Esophagus squamous epithelium (tissue), 5 donors: ENCODE results near the gene PRKG1. TPM values are rescaled to one million over a fixed set of nuclear protein-coding genes. Genes with fewer than 3 reads are reported as not detected.

Source experiments
- DNase-seq: peaks from one replicate; lab custom pipeline; 2025; lab: John Stamatoyannopoulos, UW
- H3K27ac ChIP-seq, 4 donors: fragments of 200-600 bp; sonication (generic); one replicate each; pipeline ENCODE4 v1.5.1; 2016 to 2019; ENCODE audit warnings: mild to moderate bottlenecking in 1 of 4
- H3K27me3 ChIP-seq, 4 donors: fragments of 200-600 bp; sonication (generic); 1 replicate in 3 of 4; 2 replicates in 1 of 4; pipeline versions ENCODE4 v1.5.1 to v1.6.0; 2017 to 2021; ENCODE audit warnings: antibody characterized with exemption in 1 of 4
- H3K36me3 ChIP-seq, 3 donors: fragments of 200-600 bp; sonication (generic); one replicate each; pipeline ENCODE4 v1.5.1; 2016 to 2019
- H3K4me1 ChIP-seq, 3 donors: fragments of 200-600 bp; sonication (generic); one replicate each; pipeline ENCODE4 v1.5.1; 2017 to 2019
- H3K4me3 ChIP-seq, 4 donors: fragments of 200-600 bp; sonication (generic); 1 replicate in 3 of 4; 2 replicates in 1 of 4; pipeline ENCODE4 v1.5.1; 2016 to 2019; ENCODE audit warnings: mild to moderate bottlenecking in 2 of 4, moderate library complexity in 1 of 4
- H3K9me3 ChIP-seq, 3 donors: fragments of 200-600 bp; sonication (generic); one replicate each; pipeline ENCODE4 v1.5.1; 2016 to 2019
- CTCF ChIP-seq, 6 experiments: fragments of 450-650 bp in 4 of 6; fragments of 200-600 bp in 2 of 6; sonication (generic) in 2 of 6; IDR thresholded peaks; one replicate each; pipeline ENCODE4 v1.5.1; 2016 to 2019; ENCODE audit warnings: antibody characterized with exemption in 6 of 6, mild to moderate bottlenecking in 4 of 6, moderate library complexity in 4 of 6
- POLR2A ChIP-seq, 4 donors: fragments of 450-650 bp; IDR thresholded peaks; one replicate each; pipeline ENCODE4 v1.6.1; 2017; ENCODE audit warnings: antibody characterized with exemption in 4 of 4, mild to moderate bottlenecking in 4 of 4, moderate library complexity in 3 of 4
- WGBS, 2 donors: methylation state at CpG; one replicate each; pipeline ENCODE4 v1.1.5; 2018; 5-methylcytosine and 5-hydroxymethylcytosine counted together
- intact Hi-C: fragments of 100-400 bp; cut with DNase I; formaldehyde crosslinking; loops from one replicate; pipeline ENCODE4 v1.15.0; 2022
- total RNA-seq, 4 donors: library from RNA; depleted of rRNA; stranded (reverse); fragments of >200 nt; gene quantifications; one replicate each; pipeline ENCODE4 v1.1.0, GENCODE V29; 2016
- donor health status: DM: yes; HTN: yes; CAD: no.

The PRKG1 gene
- total RNA-seq, 4 donors from 2014 or later = 2.0 to 10.9 (median 3.8) TPM

- no peaks in the 10 kb centered on the region for H3K9me3 ChIP-seq
- TF ChIP-seq CTCF (IDR thresholded peaks at IDR 0.05) (no peak), POLR2A (IDR thresholded peaks at IDR 0.05) (no peak)
- no peak for DNase-seq
- no peak overlapping the region for H3K4me3 ChIP-seq
- H3K27ac ChIP-seq = no peak overlapping the region
- H3K36me3 ChIP-seq = no peaks in the 10 kb centered on the region
- H3K4me1 ChIP-seq = peaks cover 0 to under 1% (median under 1%) of the 10 kb centered on the region in 3 donors
- WGBS, 2 donors = 48 to 70% methylated on average over 1 of the region's 1 CpG
- intact Hi-C loops = no loop called here
- H3K27me3 ChIP-seq = no peaks in the 10 kb centered on the region
These were observed 649.8 kb downstream of the PRKG1 start for GRCh38 chr10:51724038-51724437.

DNA sequence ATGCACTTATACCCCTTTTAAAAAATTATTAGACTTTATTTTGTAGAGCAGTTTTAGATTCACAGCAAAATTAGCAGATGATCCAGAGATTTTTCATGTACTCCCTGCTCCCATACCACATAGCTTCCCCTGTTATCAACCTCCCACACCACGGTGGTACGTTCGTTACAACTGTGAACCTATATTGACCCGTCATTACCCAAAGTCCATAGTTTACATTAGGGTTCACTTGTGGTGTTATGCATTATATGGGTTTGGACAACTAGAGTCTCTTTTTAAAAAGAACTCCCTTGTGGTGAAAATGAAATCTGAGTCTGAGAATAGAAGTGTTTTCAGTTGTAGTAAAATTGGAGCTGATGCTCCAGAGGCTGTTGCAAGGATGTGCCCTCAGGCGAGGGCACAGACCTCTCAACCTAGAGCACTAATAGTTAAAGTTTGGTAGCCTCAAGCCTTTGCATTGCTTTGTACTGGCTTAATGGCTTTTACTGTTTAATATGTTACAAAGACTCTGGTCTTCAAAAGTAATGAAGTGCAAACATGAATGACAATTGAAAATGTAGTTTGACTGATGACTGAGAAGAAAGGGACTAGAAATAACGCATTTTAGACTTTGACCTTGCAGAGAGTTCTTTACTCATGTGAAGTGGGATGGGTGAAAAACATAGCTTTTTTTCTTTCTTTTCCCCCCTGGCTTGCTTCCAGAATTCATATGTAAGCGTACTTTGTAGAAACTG is 655.7 kb downstream of the PRKG1 start:
- no peak overlapping the region for H3K27ac ChIP-seq
- TF ChIP-seq POLR2A (IDR thresholded peaks at IDR 0.05) (no peak), CTCF (IDR thresholded peaks at IDR 0.05) (no peak)
- H3K27me3 ChIP-seq = no peaks in the 10 kb centered on the region
- H3K36me3 ChIP-seq = no peaks in the 10 kb centered on the region
- 68 to 73% methylated on average over 7 of the region's 7 CpGs for WGBS, 2 donors
- no peaks in the 10 kb centered on the region for H3K9me3 ChIP-seq
- DNase-seq = no peak
- no peaks in the 10 kb centered on the region for H3K4me1 ChIP-seq
- intact Hi-C loops = no loop called here
- no peak overlapping the region for H3K4me3 ChIP-seq

- Histone ChIP-seq H3K27me3 (no peaks in the 10 kb centered on the region), H3K27ac (no peak overlapping the region), H3K9me3 (no peaks in the 10 kb centered on the region), H3K36me3 (no peaks in the 10 kb centered on the region), H3K4me1 (no peaks in the 10 kb centered on the region), H3K4me3 (no peak overlapping the region)
- intact Hi-C loops = no loop called here
- no peak for DNase-seq
- 61 to 63% methylated on average over 1 of the region's 1 CpG for WGBS, 2 donors
- TF ChIP-seq POLR2A (IDR thresholded peaks at IDR 0.05) (no peak), CTCF (IDR thresholded peaks at IDR 0.05) (no peak)
These were observed 658.8 kb downstream of the PRKG1 start for GRCh38 chr10:51733057-51733456.

DNA sequence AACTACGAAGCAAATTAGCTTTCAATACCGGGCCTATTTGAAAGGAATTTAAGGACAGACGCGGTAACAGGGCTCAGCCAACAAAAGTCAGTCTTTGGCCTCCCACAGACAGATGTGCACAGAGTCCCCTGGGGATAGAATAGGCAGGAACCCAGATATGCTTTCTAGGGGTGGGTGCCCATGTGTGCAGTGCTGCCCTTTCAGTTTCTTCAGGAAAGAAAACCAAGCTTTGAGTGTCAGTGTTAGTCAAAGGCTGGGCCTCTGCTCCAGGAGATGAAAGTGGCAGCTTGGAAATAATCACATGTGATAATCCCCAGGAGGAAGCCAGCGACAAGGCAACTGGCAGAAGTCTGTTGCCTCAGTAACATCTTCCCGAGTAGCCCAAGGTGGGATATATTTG is 668.9 kb downstream of the PRKG1 start:
- no peak overlapping the region for H3K27ac ChIP-seq
- no peak for DNase-seq
- intact Hi-C loops = no loop called here
- H3K36me3 ChIP-seq = no peaks in the 10 kb centered on the region
- no peak overlapping the region for H3K4me3 ChIP-seq
- H3K9me3 ChIP-seq = no peaks in the 10 kb centered on the region
- WGBS, 2 donors = 60 to 77% methylated on average over 6 of the region's 6 CpGs
- TF ChIP-seq CTCF (IDR thresholded peaks at IDR 0.05) (no peak), POLR2A (IDR thresholded peaks at IDR 0.05) (no peak)
- H3K27me3 ChIP-seq = no peaks in the 10 kb centered on the region
- no peaks in the 10 kb centered on the region for H3K4me1 ChIP-seq

DNA sequence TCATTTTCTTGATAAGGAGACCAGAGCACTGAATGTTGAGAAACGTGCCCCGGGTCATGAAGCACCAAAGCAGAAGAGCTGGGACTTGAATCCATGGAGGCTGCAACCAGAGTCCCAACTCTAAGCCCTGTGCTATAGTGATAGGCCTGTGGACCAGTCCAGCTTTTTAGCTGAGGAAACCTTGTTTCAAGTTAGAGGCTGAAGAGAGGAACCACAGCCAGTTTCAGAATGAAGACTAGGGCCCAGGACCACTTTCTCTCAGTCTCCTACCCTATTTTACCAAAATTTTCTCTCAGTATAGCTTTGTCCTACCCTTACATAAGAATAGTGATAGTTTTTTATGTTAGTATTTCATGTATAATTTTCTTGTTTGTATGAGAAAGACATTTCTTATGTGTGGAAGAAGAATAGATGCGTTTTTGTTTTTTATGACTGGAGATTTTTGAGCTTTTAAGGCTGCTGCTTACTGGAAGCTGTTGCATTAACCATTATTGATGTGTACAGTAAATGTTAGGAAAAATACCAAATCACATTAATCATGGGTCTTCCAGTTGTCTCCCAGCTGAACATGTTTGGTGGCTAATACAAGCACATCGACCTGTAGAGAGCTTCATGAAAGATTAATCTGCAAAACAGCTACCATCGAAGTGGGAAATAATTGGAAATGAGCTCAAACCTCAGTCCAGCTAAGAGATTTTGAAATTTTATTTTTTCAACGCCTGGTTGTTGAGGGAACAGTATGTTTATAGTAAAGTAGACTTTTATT is 670.1 kb downstream of the PRKG1 start:
- intact Hi-C loops = no loop called here
- H3K4me3 ChIP-seq = no peak overlapping the region
- H3K4me1 ChIP-seq = no peaks in the 10 kb centered on the region
- 78 to 79% methylated on average over 6 of the region's 6 CpGs for WGBS, 2 donors
- H3K27ac ChIP-seq = no peak overlapping the region
- no peaks in the 10 kb centered on the region for H3K27me3 ChIP-seq
- no peak for DNase-seq
- H3K9me3 ChIP-seq = no peaks in the 10 kb centered on the region
- no peaks in the 10 kb centered on the region for H3K36me3 ChIP-seq
- TF ChIP-seq CTCF (IDR thresholded peaks at IDR 0.05) (no peak), POLR2A (IDR thresholded peaks at IDR 0.05) (no peak)
